ENCODE measurements around the gene ANKRD11.

The ANKRD11 gene

DNA sequence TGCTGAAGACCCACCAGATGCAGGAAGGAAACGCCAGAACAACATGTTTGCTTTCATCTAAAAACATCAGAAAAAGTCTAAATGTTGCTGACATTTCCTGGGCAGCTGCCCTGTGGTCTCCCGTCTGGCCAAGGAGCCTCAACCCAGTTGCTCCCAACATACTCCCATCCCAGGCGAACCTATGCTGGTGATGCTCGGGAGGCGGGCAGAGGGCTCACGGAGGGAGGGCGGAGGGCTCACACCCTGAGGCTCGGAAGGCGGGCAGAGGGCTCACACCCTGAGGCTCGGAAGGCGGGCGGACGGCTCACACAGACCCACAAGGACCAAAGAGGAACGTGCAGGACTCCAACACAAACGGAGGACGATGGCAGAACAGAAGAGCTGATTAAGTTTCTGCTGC lies 135.4 kb downstream of the ANKRD11 start:
- no peak overlapping the region for H3K4me3 ChIP-seq (ENCODE audit: low read length)
- peaks cover 22% of the 10 kb centered on the region for H3K36me3 ChIP-seq (ENCODE audit: control insufficient read depth, low read length)
- H3F3A ChIP-seq (ENCODE audit: control insufficient read depth, insufficient read depth): no peaks in the 10 kb centered on the region
- H4K20me1 ChIP-seq (ENCODE audit: control insufficient read depth, insufficient read depth, low read depth, low read length): peaks cover 48% of the 10 kb centered on the region
- no peak overlapping the region for H3K27ac ChIP-seq (ENCODE audit: low read depth, low read length)
- H3K4me1 ChIP-seq (ENCODE audit: control insufficient read depth, low read length): peaks cover 34% of the 10 kb centered on the region
- no peak for TF ChIP-seq EZH2phosphoT487 (IDR thresholded peaks at IDR 0.05; ENCODE audit: borderline replicate concordance, low read length)
- TF ChIP-seq, protein P1, sequence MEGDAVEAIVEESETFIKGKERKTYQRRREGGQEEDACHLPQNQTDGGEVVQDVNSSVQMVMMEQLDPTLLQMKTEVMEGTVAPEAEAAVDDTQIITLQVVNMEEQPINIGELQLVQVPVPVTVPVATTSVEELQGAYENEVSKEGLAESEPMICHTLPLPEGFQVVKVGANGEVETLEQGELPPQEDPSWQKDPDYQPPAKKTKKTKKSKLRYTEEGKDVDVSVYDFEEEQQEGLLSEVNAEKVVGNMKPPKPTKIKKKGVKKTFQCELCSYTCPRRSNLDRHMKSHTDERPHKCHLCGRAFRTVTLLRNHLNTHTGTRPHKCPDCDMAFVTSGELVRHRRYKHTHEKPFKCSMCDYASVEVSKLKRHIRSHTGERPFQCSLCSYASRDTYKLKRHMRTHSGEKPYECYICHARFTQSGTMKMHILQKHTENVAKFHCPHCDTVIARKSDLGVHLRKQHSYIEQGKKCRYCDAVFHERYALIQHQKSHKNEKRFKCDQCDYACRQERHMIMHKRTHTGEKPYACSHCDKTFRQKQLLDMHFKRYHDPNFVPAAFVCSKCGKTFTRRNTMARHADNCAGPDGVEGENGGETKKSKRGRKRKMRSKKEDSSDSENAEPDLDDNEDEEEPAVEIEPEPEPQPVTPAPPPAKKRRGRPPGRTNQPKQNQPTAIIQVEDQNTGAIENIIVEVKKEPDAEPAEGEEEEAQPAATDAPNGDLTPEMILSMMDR (IDR thresholded peaks at IDR 0.05; ENCODE audit: low read depth, low read length, poor library complexity, severe bottlenecking): no peak
- peaks cover 98% of the 10 kb centered on the region for H3K79me2 ChIP-seq (ENCODE audit: control insufficient read depth, low read length)
- H3K9me3 ChIP-seq (ENCODE audit: control insufficient read depth, insufficient read depth, low read length): no peaks in the 10 kb centered on the region
- H3K9me2 ChIP-seq (replicated peaks; ENCODE audit: control insufficient read depth, low read length): no peaks in the 10 kb centered on the region
- no peaks in the 10 kb centered on the region for H3K27me3 ChIP-seq (ENCODE audit: control insufficient read depth, low read length)
- H3K4me2 ChIP-seq (ENCODE audit: low read length): no peak overlapping the region

DNA sequence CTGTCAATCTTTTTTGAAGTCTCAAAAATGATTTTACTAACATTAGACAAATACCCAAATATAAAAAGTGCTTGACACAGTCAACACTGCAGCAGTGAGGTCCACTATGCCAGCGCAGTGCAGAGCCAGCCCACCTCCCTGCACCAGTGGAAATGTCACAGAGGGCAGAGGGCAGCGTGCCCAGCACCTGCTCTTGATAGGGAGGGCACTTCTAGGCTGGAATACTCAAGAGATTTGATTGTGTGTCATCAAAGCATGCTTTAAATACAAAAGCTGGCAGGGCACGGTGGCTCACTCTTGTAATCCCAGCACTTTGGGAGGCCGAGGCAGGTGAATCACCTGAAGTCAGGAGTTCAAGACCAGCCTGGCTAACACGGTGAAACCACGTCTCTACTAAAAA lies 136.0 kb downstream of the ANKRD11 start:
- no peak overlapping the region for H3K4me3 ChIP-seq (ENCODE audit: low read length)
- no peak overlapping the region for H3K4me2 ChIP-seq (ENCODE audit: low read length)

DNA sequence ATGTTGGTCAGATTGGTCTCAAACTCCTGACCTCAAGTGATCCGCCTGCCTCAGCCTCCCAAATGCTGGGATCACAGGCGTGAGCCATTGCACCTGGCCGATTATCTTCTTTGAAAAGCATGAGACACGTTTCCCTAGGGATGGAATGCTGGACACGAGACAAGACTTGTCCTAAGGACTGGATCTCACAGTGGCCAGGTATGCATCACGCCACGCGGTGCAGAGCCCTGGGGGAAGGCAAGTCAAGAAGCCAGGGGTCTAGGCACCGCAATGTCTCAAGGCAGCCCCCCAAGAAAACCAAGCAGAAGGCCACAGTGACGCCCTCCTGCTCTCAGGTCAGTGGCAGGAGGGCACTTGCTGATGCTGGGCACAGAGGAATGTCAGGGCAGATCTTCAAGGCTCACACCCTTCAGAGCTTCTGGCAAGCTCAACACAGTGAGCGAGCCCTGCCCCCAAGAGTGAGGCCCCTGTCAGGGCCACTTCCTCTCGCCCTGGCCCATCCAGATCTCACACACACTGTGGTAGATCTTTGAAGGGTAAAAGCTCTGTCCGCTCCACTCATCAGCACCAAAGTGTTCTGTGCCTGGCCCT lies 138.2 kb downstream of the ANKRD11 start:
- Histone ChIP-seq H3K9me3 (ENCODE audit: control insufficient read depth, insufficient read depth, low read length) (no peaks in the 10 kb centered on the region), H3K4me1 (ENCODE audit: control insufficient read depth, low read length) (peaks cover 14% of the 10 kb centered on the region), H3K4me3 (ENCODE audit: low read length) (no peak overlapping the region), H3K27ac (ENCODE audit: low read depth, low read length) (no peak overlapping the region), H3F3A (ENCODE audit: control insufficient read depth, insufficient read depth) (0 out of 2 replicates have a peak, but pooled peaks cover 4% of the 10 kb centered on the region), H3K27me3 (ENCODE audit: control insufficient read depth, low read length) (no peaks in the 10 kb centered on the region), H3K9me2 (replicated peaks; ENCODE audit: control insufficient read depth, low read length) (no peaks in the 10 kb centered on the region), H3K79me2 (ENCODE audit: control insufficient read depth, low read length) (peaks cover 98% of the 10 kb centered on the region), H3K4me2 (ENCODE audit: low read length) (no peak overlapping the region), H3K36me3 (ENCODE audit: control insufficient read depth, low read length) (peaks cover 7% of the 10 kb centered on the region; the same call in 1 of the 2 replicates), H4K20me1 (ENCODE audit: control insufficient read depth, insufficient read depth, low read depth, low read length) (peaks cover 37% of the 10 kb centered on the region)
- TF ChIP-seq, protein P1 (IDR thresholded peaks at IDR 0.05; ENCODE audit: low read depth, low read length, poor library complexity, severe bottlenecking): no peak
- TF ChIP-seq EZH2phosphoT487 (IDR thresholded peaks at IDR 0.05; ENCODE audit: borderline replicate concordance, low read length): no peak

More for the DNA sequence above, 136.0 kb downstream of the ANKRD11 start:
- TF ChIP-seq EZH2phosphoT487 (IDR thresholded peaks at IDR 0.05; ENCODE audit: borderline replicate concordance, low read length): no peak
- TF ChIP-seq, protein P1 (IDR thresholded peaks at IDR 0.05; ENCODE audit: low read depth, low read length, poor library complexity, severe bottlenecking): no peak
- Histone ChIP-seq H4K20me1 (ENCODE audit: control insufficient read depth, insufficient read depth, low read depth, low read length) (peaks cover 42% of the 10 kb centered on the region), H3F3A (ENCODE audit: control insufficient read depth, insufficient read depth) (no peaks in the 10 kb centered on the region), H3K79me2 (ENCODE audit: control insufficient read depth, low read length) (peaks cover 98% of the 10 kb centered on the region), H3K9me2 (replicated peaks; ENCODE audit: control insufficient read depth, low read length) (no peaks in the 10 kb centered on the region), H3K27me3 (ENCODE audit: control insufficient read depth, low read length) (no peaks in the 10 kb centered on the region), H3K9me3 (ENCODE audit: control insufficient read depth, insufficient read depth, low read length) (no peaks in the 10 kb centered on the region), H3K27ac (ENCODE audit: low read depth, low read length) (no peak overlapping the region), H3K36me3 (ENCODE audit: control insufficient read depth, low read length) (peaks cover 17% of the 10 kb centered on the region), H3K4me1 (ENCODE audit: control insufficient read depth, low read length) (peaks cover 30% of the 10 kb centered on the region)

All from DOHH2 (cell line).